Activated CD4-positive, alpha-beta memory T cell treated with anti-CD3 and anti-CD28 coated beads for 36 hours (primary cell): Measurements from ENCODE around the gene FRYL. TPM values are rescaled to one million over a fixed set of nuclear protein-coding genes. Genes with fewer than 3 reads are reported as not detected.
A peak's percentile ranks its signal among the peaks of the same experiment; 100 is the strongest.
"Not testable (repeated sequence)": the region's sequence is repeated elsewhere in the genome, so short reads cannot be mapped to it uniquely, and the experiment has no call there.

Source experiments
- CTCF ChIA-PET: fragments of 350-600 bp; sonication (Branson Sonifier 250); formaldehyde crosslinking; loops from one replicate; lab custom pipeline; 2021; ENCODE audit warnings: antibody characterized with exemption, inconsistent platforms; lab: Charles Lee
- POLR2A ChIA-PET: fragments of 350-600 bp; sonication (Branson Sonifier 250); formaldehyde crosslinking; loops from one replicate; lab custom pipeline; 2021; ENCODE audit warnings: antibody characterized with exemption; lab: Charles Lee
- DNase-seq: peaks from one replicate; pipeline ENCODE4 v3.0.0-alpha.2; 2020
- H3K27ac Mint-ChIP-seq: one replicate; pipeline ENCODE4 v1.8.0; 2021; ENCODE audit warnings: mixed read lengths
- H3K27me3 Mint-ChIP-seq: one replicate; pipeline ENCODE4 v1.8.0; 2021; ENCODE audit warnings: mixed read lengths
- H3K36me3 Mint-ChIP-seq: one replicate; pipeline ENCODE4 v1.8.0; 2021; ENCODE audit warnings: mixed read lengths
- H3K4me1 Mint-ChIP-seq: one replicate; pipeline ENCODE4 v1.8.0; 2021; ENCODE audit warnings: low read depth, mixed read lengths
- H3K4me3 Mint-ChIP-seq: one replicate; pipeline ENCODE4 v1.8.0; 2021; ENCODE audit warnings: mild to moderate bottlenecking, mixed read lengths
- H3K9me3 Mint-ChIP-seq: one replicate; pipeline ENCODE4 v1.8.0; 2021; ENCODE audit warnings: mixed read lengths
- intact Hi-C: fragments of 100-400 bp; cut with micrococcal nuclease; formaldehyde crosslinking; loops from one replicate; pipeline ENCODE4 v1.15.1; 2023
- total RNA-seq, 2 experiments: library from RNA; stranded (reverse); gene quantifications; one replicate each; pipeline ENCODE4 v1.2.3, GENCODE V29; 2021

FRYL gene
- total RNA-seq, 2 experiments from 2014 or later, result 59.1 to 67.3 TPM

- H3K4me3 Mint-ChIP-seq, H3K27ac Mint-ChIP-seq: not testable (repeated sequence)
Observed at GRCh38 chr4:48728906-48729496, 51.1 kb downstream of the FRYL start.

GRCh38 chr4:48727666-48728459, 52.2 kb downstream of the FRYL start:
- POLR2A ChIA-PET, result no interaction called here
- no peak overlapping the region for H3K27ac Mint-ChIP-seq

More at GRCh38 chr4:48728906-48729496, 51.1 kb downstream of the FRYL start:
- intact Hi-C loops, result loop anchor here (1.0 to 5.0 kb wide), 4 partner anchors 10 to 103 kb away; partner anchors contain the start of gene OCIAD1
- H3K4me1 Mint-ChIP-seq, result peaks cover 86% of the 10 kb centered on the region
- H3K36me3 Mint-ChIP-seq, H3K27me3 Mint-ChIP-seq, H3K9me3 Mint-ChIP-seq, POLR2A ChIA-PET, CTCF ChIA-PET: not testable (repeated sequence)
- peak; percentile 72 for DNase-seq

GRCh38 chr4:48725414-48725813, 54.7 kb downstream of the FRYL start:
- H3K36me3 Mint-ChIP-seq, result peaks cover 4% of the 10 kb centered on the region
- ChIA-PET CTCF (no interaction called here), POLR2A (no interaction called here)
- no peak overlapping the region for H3K27ac Mint-ChIP-seq
- no peaks in the 10 kb centered on the region for H3K9me3 Mint-ChIP-seq
- DNase-seq, result no peak
- no peaks in the 10 kb centered on the region for H3K27me3 Mint-ChIP-seq
- H3K4me3 Mint-ChIP-seq, result no peak overlapping the region
- peaks cover 85% of the 10 kb centered on the region for H3K4me1 Mint-ChIP-seq
- intact Hi-C loops, result loop anchor here (5.0 kb wide), 3 partner anchors 43 to 107 kb away; partner anchors contain the start of gene OCIAD1

More at GRCh38 chr4:48727666-48728459, 52.2 kb downstream of the FRYL start:
- no peak for DNase-seq
- H3K36me3 Mint-ChIP-seq, result peaks cover 3% of the 10 kb centered on the region
- no peaks in the 10 kb centered on the region for H3K27me3 Mint-ChIP-seq
- intact Hi-C loops, result loop anchor here (5.0 kb wide), 3 partner anchors 46 to 104 kb away; partner anchors contain the start of gene OCIAD1
- no peak overlapping the region for H3K4me3 Mint-ChIP-seq
- peaks cover 2% of the 10 kb centered on the region for H3K9me3 Mint-ChIP-seq
- peaks cover 88% of the 10 kb centered on the region for H3K4me1 Mint-ChIP-seq
- CTCF ChIA-PET, result no interaction called here

- Mint-ChIP-seq H3K27ac (no peak overlapping the region), H3K4me1 (peaks cover 67% of the 10 kb centered on the region), H3K9me3 (no peaks in the 10 kb centered on the region), H3K36me3 (peaks cover 7% of the 10 kb centered on the region), H3K27me3 (no peaks in the 10 kb centered on the region), H3K4me3 (no peak overlapping the region)
- intact Hi-C loops, result no loop called here
- DNase-seq, result no peak
- CTCF ChIA-PET, result no interaction called here
- POLR2A ChIA-PET, result no interaction called here
Observed at GRCh38 chr4:48722509-48723446, 57.3 kb downstream of the FRYL start.

GRCh38 chr4:48720459-48720858, 59.6 kb downstream of the FRYL start:
- Mint-ChIP-seq H3K27me3 (no peaks in the 10 kb centered on the region), H3K9me3 (peaks cover 8% of the 10 kb centered on the region), H3K27ac (no peak overlapping the region), H3K4me1 (peaks cover 44% of the 10 kb centered on the region), H3K36me3 (peaks cover 15% of the 10 kb centered on the region), H3K4me3 (no peak overlapping the region)
- intact Hi-C loops, result no loop called here
- ChIA-PET CTCF (no interaction called here), POLR2A (no interaction called here)
- DNase-seq, result no peak

- ChIA-PET CTCF (no interaction called here), POLR2A (no interaction called here)
- peaks cover 32% of the 10 kb centered on the region for H3K4me1 Mint-ChIP-seq
- no peak for DNase-seq
- H3K36me3 Mint-ChIP-seq, result peaks cover 15% of the 10 kb centered on the region
- intact Hi-C loops, result no loop called here
- H3K4me3 Mint-ChIP-seq, result no peak overlapping the region
- peaks cover 8% of the 10 kb centered on the region for H3K9me3 Mint-ChIP-seq
- no peak overlapping the region for H3K27ac Mint-ChIP-seq
- H3K27me3 Mint-ChIP-seq, result no peaks in the 10 kb centered on the region
Observed at GRCh38 chr4:48718818-48719465, 61.1 kb downstream of the FRYL start.

- POLR2A ChIA-PET, intact Hi-C loops, H3K4me3 Mint-ChIP-seq, H3K27ac Mint-ChIP-seq, H3K27me3 Mint-ChIP-seq, CTCF ChIA-PET, DNase-seq: not testable (repeated sequence)
- Mint-ChIP-seq H3K4me1 (peaks cover 31% of the 10 kb centered on the region), H3K36me3 (peaks cover 15% of the 10 kb centered on the region), H3K9me3 (peaks cover 12% of the 10 kb centered on the region)
Observed at GRCh38 chr4:48716285-48716684, 63.8 kb downstream of the FRYL start.

GRCh38 chr4:48710446-48711209, 69.5 kb downstream of the FRYL start:
- Mint-ChIP-seq H3K4me1 (peaks cover 25% of the 10 kb centered on the region), H3K4me3 (no peak overlapping the region), H3K27me3 (no peaks in the 10 kb centered on the region), H3K36me3 (peaks cover 26% of the 10 kb centered on the region), H3K9me3 (peaks cover 10% of the 10 kb centered on the region), H3K27ac (no peak overlapping the region)
- ChIA-PET POLR2A (no interaction called here), CTCF (no interaction called here)
- DNase-seq, result no peak
- intact Hi-C loops, result no loop called here

- DNase-seq, result no peak
- POLR2A ChIA-PET, result no interaction called here
- peaks cover 26% of the 10 kb centered on the region for H3K4me1 Mint-ChIP-seq
- H3K36me3 Mint-ChIP-seq, result peaks cover 26% of the 10 kb centered on the region
- no peak overlapping the region for H3K27ac Mint-ChIP-seq
- CTCF ChIA-PET, result interaction anchor here (0.7 kb wide), 1 partner anchor 180 kb away, joined by 3 read pairs; no protein-coding TSS in a partner anchor
- H3K4me3 Mint-ChIP-seq, result no peak overlapping the region
- intact Hi-C loops, result loop anchor here (10.0 kb wide), 1 partner anchor 235 kb away; no protein-coding TSS in a partner anchor
- no peaks in the 10 kb centered on the region for H3K27me3 Mint-ChIP-seq
- H3K9me3 Mint-ChIP-seq, result peaks cover 10% of the 10 kb centered on the region
Observed at GRCh38 chr4:48709901-48710300, 70.2 kb downstream of the FRYL start.

- Mint-ChIP-seq H3K36me3 (peaks cover 26% of the 10 kb centered on the region), H3K4me1 (peaks cover 26% of the 10 kb centered on the region), H3K27me3 (no peaks in the 10 kb centered on the region), H3K9me3 (peaks cover 10% of the 10 kb centered on the region), H3K27ac (no peak overlapping the region), H3K4me3 (no peak overlapping the region)
- CTCF ChIA-PET, result no interaction called here
- no peak for DNase-seq
- POLR2A ChIA-PET, result no interaction called here
- intact Hi-C loops, result loop anchor here (10.0 kb wide), 1 partner anchor 236 kb away; no protein-coding TSS in a partner anchor
Observed at GRCh38 chr4:48708610-48709009, 71.5 kb downstream of the FRYL start.

- peaks cover 26% of the 10 kb centered on the region for H3K36me3 Mint-ChIP-seq
- peaks cover 5% of the 10 kb centered on the region for H3K9me3 Mint-ChIP-seq
- peaks cover 17% of the 10 kb centered on the region for H3K4me1 Mint-ChIP-seq
- ChIA-PET CTCF (no interaction called here), POLR2A (no interaction called here)
- no peak for DNase-seq
- intact Hi-C loops, result loop anchor here (10.0 kb wide), 1 partner anchor 238 kb away; no protein-coding TSS in a partner anchor
- H3K4me3 Mint-ChIP-seq, result no peak overlapping the region
- H3K27me3 Mint-ChIP-seq, result no peaks in the 10 kb centered on the region
- H3K27ac Mint-ChIP-seq, result no peak overlapping the region
Observed at GRCh38 chr4:48706736-48707135, 73.3 kb downstream of the FRYL start.
